ENCODE data around the gene TMEM190.

The TMEM190 gene

DNA sequence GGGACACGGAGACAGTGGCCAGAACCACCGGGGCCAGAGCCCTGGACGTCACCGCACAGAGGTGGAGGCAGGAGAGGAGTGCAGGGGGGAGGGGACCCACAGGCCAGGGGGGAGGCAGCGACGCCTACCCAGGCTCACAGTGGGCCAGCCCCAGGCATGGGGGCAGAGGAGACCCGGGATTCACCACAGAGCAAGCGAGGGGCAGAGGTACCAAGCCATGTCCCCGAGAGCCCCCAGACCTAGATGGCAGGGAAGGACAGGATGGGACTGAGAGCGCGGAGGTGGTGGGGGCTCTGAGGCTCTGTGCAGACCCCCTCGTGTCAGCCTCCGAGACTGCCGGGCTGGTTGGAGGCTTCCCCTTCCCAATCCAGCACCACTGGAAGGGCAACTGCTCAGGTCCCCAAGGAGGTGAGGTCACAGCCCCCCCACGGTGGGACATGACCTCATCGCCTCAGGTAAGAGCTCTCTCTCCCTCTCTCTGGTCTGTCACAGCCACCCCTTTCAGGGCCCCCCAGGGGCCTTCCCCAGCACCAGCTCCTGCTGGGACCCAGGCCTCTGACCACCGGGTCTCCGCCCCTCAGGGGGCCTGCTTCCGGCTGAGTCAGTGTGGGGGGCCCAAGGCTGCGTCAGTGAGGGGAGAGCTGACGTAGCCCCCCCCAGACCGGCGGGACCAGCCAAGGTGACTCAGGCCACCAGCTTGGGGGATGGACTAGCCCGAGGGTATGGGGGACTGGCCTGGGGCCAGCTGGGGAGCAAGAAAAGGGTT lies 4.1 kb upstream of the TMEM190 start:
- FAIRE-seq (no peak), DNase-seq (ENCODE audit: insufficient read length, low spot score) (peak; percentile 93)
- TF ChIP-seq POLR2A (IDR thresholded peaks at IDR 0.05; ENCODE audit: low read depth, low read length): no peak

DNA sequence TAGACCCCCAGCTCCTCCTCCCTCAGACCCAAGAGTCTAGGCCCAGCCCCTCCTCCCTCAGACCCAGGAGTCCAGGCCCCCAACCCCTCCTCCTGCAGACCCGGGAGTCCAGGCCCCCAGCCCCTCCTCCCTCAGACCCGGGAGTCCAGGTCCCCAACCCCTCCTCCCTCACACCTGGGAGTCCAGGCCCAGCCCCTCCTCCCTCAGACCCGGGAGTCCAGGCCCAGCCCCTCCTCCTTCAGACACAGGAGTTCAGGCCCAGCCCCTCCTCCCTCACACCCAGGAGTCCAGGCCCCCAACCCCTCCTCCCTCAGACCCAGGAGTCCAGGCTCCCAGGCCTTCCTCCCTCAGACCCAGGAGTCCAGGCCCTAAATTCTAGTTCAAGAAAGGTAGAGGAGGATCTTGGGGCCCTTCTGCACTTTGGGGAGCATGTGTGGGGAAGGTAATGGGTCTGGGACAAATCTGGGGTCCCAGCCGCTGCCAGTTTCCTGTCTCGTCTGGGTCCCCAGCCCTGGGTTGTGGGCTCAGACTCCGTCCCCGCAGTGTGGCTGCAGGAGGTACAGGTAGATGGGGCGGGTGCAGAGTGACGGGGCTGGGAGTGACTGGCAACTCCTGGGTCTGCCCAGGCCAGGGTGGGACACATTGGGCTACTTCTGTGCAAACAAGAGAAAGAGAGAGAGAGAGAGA lies 3.2 kb upstream of the TMEM190 start:
- FAIRE-seq (no peak), DNase-seq (ENCODE audit: insufficient read length, low spot score) (no peak)
- TF ChIP-seq POLR2A (IDR thresholded peaks at IDR 0.05; ENCODE audit: low read depth, low read length): 0 out of 2 replicates have a peak, but pooled peaks have one; percentile 0

DNA sequence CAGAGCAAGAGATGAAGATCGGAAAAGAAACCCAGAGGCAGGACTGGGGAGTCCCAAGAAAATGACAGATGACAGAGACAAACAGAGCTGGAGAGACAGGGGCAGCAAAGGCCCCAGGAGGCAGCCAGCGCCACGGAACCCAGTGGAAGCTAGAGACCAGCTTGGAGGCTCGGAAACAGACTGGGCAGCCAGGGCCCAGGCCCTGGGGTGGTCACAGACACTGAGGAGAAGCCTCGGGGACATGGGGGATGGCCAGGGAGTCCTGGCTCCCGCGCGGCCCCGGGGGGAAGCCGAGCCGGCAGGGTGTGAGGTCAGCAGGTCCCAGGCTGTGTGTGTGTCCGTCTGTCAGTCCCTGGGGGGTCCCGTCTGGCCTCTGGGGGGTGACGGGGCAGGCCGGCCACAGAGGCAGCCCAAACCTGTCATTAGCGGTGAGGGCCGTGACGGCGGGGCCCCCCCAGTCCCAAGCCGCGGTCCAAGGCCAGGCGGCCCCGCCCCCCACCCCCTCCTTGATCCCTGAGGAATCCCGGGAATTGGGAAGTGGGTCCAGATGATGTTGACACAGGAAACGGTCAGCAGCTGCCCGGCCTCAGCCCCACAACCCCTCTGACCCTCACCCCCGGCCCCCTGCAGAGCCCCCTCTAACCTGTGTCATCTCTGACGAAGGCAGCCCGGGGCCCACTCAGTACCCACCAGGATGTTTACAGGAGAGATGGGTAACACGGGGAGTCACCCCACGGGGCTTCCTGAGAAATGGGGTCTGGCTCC lies 2.5 kb upstream of the TMEM190 start:
- peak; percentile 88 for DNase-seq (ENCODE audit: insufficient read length, low spot score)
- no peak for FAIRE-seq
- TF ChIP-seq POLR2A (IDR thresholded peaks at IDR 0.05; ENCODE audit: low read depth, low read length): peak; percentile 6; the same call in 1 of the 2 replicates

DNA sequence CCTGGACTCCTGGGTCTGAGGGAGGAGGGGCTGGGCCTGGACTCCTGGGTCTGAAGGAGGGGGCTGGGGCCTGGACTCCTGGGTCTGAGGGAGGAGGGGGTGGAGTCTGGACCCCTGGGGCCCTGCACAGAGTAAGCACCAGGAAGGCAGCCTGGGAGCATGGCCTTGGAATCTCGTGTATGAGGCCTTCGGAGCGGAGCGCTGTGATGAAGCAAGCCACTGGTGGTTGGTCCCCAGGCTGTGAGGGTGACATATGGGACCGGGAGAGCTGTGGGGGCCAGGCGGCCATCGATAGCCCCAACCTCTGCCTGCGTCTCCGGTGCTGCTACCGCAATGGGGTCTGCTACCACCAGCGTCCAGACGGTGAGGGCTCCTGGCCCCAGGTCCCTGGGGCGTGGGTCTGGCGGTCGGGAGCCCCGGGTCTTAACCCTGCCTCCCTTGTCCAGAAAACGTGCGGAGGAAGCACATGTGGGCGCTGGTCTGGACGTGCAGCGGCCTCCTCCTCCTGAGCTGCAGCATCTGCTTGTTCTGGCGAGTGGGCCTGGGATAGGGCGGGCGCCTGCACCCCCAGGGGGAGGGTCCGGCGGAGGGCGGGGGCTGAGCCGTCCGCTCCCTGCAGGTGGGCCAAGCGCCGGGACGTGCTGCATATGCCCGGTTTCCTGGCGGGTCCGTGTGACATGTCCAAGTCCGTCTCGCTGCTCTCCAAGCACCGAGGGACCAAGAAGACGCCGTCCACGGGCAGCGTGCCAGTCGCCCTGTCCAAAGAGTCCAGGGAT lies 918 bp downstream of the TMEM190 start:
- TF ChIP-seq POLR2A (IDR thresholded peaks at IDR 0.05; ENCODE audit: low read depth, low read length): no peak
- no peak for FAIRE-seq
- no peak for DNase-seq (ENCODE audit: insufficient read length, low spot score)

DNA sequence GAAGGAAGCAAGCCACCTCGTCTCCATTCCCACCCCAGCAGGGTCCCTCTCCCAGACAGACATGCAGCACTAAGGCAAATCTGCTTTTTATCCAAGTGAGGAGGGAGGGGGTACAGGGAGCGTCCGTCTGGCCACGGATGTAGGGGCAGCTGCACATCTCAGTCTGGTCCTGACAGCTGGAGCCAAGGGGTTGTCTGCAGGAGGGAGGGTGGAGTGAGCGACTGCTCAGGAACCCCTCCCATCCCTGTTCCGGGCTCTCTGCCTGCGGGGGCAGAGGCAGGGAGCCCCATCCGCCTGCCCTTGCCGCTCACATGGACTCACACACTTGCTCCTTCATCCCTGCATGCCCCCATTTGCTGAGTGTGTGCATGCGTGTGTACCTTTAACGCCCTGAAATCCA lies 2.5 kb downstream of the TMEM190 start:
- TF ChIP-seq POLR2A (IDR thresholded peaks at IDR 0.05; ENCODE audit: low read depth, low read length): no peak
- DNase-seq (ENCODE audit: insufficient read length, low spot score): no peak
- FAIRE-seq: no peak

DNA sequence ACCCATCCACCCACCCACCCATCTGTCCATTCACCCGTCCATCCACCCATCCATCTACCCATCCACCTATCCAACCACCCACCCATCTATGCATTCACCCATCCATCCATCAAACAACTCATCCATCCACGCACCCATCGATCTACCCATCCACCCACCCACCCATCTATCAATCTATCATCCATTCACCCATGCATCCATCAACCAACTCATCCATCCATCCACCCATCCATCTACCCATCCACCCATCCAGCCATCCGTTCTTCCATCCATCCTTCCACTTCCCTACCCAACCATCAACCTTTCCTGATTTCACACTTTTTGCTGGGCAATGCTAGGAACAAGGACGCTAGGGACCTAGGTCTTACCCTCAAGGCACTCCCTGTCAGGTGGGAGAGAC lies 5.4 kb downstream of the TMEM190 start:
- TF ChIP-seq POLR2A (IDR thresholded peaks at IDR 0.05; ENCODE audit: low read depth, low read length): no peak
- FAIRE-seq: no peak
- DNase-seq (ENCODE audit: insufficient read length, low spot score): no peak

DNA sequence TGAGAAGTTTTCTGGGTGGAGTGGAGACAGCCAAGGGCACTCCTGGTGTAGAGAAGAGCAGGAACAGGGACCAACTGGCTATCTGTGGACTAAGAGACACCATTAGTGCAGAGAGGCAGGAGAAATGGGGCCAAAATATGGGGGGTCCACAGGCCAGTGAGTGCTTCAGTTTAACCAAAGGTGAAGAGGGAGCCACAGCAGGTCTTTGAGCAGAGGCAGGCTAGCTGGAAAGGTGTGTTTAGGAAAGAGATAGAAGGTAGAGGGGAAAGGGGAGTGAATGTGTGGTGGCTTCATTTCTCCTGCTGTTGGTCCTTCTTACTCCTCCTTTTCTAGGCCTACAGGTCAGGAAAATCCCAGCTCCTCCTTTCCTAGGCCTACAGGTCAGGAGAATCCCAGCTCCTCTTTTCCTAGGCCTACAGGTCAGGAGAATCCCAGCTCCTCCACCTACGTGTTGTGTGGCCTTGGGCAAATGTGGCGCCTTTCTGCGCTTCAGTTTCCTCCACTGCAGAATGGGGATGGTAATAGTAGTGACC lies 6.0 kb downstream of the TMEM190 start:
- FAIRE-seq (no peak), DNase-seq (ENCODE audit: insufficient read length, low spot score) (no peak)
- TF ChIP-seq POLR2A (IDR thresholded peaks at IDR 0.05; ENCODE audit: low read depth, low read length): no peak

DNA sequence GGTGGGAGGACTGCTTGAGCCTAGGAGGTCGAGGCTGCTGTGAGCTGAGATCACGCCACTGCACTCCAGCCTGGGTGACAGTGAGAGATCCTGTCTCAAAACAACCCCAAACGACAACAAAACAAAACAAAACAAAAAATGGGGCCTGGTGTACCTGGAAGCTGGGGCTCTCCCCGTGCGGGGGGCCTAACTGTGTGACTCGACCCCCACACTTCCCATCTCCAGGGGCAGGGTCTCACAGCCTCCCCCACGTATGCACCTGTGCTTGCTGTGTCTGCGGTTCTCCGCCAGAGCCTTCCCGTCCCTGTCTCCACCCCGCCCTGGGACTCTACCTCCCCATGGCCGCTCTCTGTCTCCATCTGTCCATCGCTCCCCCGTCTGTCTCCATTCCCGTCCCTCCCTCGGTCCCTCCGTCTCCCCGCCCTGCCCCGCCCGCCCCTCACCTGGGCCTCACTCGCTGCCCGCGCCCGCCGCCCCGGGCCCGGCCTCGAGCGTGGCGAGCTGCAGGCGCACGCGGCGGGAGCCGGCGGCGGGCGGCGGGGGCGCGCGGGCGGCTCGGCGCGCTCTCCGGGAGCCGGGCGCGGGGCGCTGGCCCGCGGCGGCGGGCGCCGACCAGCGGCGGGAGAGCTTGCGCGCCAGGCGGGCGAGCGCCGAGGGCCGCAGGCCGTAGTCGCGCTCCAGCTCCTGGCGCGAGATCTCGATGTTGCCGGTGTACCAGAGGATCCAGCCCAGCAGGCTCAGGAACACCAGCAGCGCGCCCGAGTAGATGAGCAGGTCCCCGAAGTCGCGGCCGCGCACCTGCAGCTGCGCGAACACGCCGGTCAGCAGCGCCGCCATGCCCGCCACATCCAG lies 6.9 kb downstream of the TMEM190 start:
- DNase-seq (ENCODE audit: insufficient read length, low spot score) (no peak), FAIRE-seq (no peak)
- no peak for TF ChIP-seq POLR2A (IDR thresholded peaks at IDR 0.05; ENCODE audit: low read depth, low read length)

DNA sequence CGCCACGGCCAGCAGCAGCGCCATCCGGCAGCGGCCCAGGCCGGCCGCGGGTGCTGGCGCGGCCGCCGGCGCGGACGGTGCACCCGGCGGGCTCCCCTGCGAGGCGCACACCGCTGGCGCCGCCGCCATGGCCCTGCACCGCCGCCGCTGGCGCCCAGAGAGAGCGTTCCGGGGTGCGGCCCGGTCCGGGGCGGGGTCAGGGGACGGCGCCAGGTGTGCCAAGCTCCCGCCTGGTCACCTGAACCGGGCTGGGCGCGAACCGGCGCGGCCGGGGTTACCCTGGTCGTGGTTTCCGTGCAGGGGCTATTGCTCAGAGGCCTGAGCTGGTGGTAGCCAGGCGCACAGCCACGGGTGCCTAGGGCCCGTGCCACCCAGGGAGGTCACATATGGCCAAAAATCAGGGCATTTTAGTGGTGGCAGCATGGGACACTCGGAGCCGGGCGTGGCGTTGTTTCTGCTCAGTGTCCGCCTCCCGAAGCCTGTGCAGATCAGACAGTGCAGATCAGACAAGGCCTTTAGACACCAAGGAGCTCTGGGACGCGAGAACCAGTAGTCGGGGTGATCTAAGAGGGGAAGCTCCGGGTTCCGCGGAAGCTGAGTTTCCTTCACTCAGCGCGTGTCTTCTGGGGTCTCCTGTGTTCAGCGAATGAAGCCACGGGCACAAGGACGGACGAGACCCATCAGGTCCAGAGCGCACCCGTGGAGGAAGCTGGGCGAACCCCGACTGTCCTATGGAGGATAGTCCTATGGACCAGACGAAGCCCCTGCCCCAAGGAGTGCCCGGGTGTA lies 7.7 kb downstream of the TMEM190 start, which contains the start of gene TMEM238:
TSS of gene TMEM238 (minus strand) at position 162 of the 789 bp plus-strand sequence. CDS start at position 129, 33 bp downstream.
- FAIRE-seq: no peak
- DNase-seq (ENCODE audit: insufficient read length, low spot score): no peak
- TF ChIP-seq POLR2A (IDR thresholded peaks at IDR 0.05; ENCODE audit: low read depth, low read length): no peak

DNA sequence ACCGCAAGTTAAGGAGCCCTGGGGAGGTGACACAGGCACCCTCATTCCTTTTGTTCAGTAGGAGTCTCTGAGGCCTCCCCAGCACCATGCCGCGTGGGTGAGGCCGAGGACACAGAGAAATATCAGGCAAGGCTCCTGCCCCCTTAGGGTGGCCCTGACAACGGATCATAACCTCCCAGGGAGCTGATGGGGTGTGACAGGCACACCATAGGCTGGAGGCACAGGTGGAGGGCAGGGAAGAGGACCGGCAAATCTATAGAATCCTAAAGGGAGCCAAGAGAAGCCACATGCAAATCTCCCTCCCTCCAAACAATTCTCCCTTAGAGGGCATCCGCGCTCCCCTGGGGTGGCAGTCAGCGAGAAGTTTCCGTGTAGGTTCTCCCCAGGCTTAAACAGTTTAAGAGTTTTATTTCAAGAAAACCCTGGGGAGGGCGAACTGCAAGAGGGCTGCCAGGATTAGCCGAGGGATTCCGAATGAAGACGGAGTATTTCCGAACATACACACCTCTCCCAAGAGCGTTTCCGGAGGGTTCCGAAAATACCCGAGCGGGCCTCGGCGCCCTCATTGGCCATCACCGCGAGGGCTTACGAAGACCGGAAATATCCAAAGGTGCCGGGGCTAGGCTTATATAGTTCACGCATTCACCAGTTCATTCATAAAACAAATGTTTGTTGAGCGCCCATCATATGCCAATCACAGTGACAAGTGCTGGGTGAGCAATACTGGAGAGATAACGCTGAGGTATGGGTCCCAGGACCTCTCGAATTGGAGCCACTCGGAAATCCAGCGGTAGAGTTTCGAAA lies 8.5 kb downstream of the TMEM190 start:
- FAIRE-seq (no peak), DNase-seq (ENCODE audit: insufficient read length, low spot score) (peak; percentile 99)
- TF ChIP-seq POLR2A (IDR thresholded peaks at IDR 0.05; ENCODE audit: low read depth, low read length): no peak

Measured in H54 (cell line).